Activated CD8-positive, alpha-beta memory T cell treated with anti-CD3 and anti-CD28 coated beads for 48 hours (primary cell): ENCODE data around the gene PLD1.
"Not testable (repeated sequence)": the region's sequence is repeated elsewhere in the genome, so short reads cannot be mapped to it uniquely, and the experiment has no call there.

ENCODE experiments used
- DNase-seq, 3 experiments: peaks; one replicate each; pipeline ENCODE4 v3.0.0-alpha.2; 2020; ENCODE audit warnings: low read depth in 2 of 3, low spot score in 2 of 3

PLD1 gene

DNA sequence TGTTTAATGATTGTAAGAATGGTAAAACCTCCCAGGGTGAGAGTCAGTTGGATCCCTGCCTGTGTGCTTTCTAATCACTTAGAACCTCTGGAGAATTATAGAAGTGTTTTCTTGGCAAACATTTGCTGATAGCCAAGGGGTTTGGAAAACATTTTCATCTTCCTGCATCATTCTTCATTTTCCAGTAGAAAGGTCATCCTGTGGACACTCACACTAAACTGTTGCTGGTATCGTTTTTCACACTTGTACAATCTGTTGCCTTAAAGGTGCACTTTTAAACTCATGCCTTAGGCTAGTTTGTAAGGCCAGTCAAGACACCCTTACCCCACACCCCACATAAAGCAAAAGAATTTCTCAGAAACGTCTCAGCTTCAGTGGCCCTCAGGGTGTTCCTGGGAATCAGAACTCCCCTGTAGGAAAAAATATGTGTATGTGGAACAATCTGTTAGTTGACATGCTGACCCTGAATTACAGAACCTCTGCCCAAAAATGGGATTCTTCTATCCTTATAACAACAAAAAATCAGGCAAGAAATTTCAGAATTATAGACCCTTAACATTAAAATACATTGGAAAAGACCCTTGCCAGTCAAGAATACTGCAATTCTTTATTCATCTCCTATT lies 5.8 kb upstream of the PLD1 start:
- DNase-seq = no peak

- not testable (repeated sequence) for DNase-seq
These were observed 4.4 kb upstream of the PLD1 start for GRCh38 chr3:171814662-171815061.

GRCh38 chr3:171813897-171814460 lies 3.7 kb upstream of the PLD1 start:
- no peak for DNase-seq

- DNase-seq = no peak
These were observed 3.1 kb upstream of the PLD1 start for GRCh38 chr3:171813278-171813896.

DNA sequence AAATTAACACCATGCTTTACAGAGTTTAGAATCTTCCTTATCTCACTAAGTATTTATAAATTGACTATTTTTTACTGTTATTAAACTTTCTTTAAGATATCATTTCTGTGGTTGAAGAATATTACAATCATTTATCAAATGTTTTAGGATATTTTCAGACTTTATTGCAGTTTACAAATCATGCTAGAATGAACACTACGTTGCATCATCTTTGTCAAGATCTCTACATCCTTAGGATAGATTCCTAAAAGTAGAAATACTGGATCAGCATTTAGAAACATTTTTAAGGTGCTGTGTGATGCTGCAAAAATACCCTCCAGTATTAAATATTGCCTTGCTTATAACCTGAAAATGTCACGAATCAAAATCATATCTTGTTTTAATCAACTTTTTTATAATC lies 2.5 kb upstream of the PLD1 start:
- no peak for DNase-seq

DNA sequence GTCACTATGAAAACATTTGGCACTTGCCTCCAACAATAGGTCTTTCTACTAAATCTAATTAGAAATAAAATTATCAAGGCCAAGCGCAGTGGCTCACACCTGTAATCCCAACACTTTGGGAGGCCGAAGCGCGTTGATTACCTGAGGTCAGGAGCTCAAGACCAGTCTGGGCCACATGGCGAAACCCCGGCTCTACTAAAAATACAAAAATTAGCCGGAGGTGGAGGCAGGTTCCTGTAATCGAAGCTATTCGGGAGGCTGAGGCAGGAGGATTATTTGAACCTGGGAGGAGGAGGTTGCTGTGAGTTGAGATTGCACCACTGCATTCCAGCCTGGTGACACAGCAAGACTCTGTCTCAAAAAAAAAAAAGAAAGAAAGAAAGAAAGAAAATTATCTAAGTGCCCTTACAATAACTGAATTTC lies 1.6 kb upstream of the PLD1 start:
- no peak for DNase-seq

- DNase-seq = no peak
These were observed 1.1 kb upstream of the PLD1 start for GRCh38 chr3:171811295-171811912.

GRCh38 chr3:171810629-171811294 lies 479 bp upstream of the PLD1 start:
- no peak for DNase-seq

GRCh38 chr3:171809611-171809860 lies 747 bp downstream of the PLD1 start:
- DNase-seq = no peak

- DNase-seq = no peak
These were observed 2.5 kb downstream of the PLD1 start for GRCh38 chr3:171807806-171808205.

DNA sequence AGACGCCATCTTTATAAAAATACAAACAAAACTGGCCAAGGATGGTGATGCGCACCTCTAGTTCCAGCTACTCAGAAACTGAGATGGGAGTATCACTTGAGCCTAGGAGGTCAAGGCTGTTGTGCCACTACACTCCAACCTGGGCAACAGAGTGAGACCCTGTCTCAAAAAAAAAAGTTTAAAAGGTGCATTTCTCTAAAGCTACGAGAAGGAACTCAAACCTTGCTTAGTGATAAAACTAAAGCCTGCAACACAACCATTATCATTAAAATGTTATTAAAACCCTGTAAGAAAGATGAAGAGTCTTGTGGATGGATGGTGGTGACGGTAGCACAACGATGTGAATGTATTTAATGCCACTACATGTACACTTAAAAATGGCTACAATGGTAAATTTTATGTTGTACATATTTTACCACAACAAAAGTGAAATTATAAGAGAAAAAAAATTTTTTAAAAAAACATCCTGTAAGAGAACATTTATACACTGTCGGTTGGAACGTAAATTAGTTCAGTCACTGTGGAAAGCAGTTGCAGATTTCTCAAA lies 3.1 kb downstream of the PLD1 start:
- DNase-seq = no peak

GRCh38 chr3:171806200-171807128 lies 3.8 kb downstream of the PLD1 start:
- DNase-seq = no peak

GRCh38 chr3:171805687-171806086 lies 4.6 kb downstream of the PLD1 start:
- DNase-seq = no peak

- no peak for DNase-seq
These were observed 5.5 kb downstream of the PLD1 start for GRCh38 chr3:171804618-171805389.

DNA sequence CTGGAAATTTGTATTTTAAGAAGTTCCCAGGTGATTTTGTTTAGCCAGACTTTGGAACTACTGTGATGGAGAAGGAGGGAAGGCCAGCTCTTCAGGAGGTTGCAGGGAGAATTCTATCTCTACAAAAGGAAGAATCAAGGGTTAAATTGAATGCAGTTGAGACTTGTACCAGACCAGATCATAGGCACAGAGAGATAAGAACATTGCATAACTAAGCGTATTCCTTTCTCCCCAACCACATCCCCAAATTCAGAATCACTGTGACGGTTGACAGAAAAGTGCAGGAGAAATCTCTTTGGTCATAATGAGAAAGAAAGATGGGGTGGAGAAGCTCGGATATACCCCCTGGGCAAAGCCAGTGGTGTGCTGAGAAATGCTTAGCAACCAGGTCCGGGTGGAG lies 7.2 kb downstream of the PLD1 start:
- no peak for DNase-seq

- no peak for DNase-seq
These were observed 7.7 kb downstream of the PLD1 start for GRCh38 chr3:171802590-171802956.

GRCh38 chr3:171801738-171802589 lies 8.3 kb downstream of the PLD1 start:
- no peak for DNase-seq

DNA sequence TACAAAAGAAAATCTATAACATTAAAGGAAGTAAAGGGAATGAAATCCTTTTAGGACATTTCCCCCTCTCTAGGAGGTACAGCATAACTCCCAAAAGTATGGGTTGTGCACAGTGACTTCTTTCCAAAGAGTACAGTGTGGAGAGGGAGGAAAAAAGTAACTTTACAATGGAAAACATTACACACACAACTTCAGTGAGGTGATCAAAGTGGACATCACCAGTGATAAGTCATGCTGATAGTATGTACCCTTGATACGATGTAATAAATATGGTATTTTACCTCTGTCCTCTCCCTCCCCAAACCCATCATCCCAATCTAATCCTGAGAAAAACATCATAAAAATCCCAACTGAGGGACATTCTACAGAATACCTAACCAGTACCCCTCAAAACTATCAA lies 10.8 kb downstream of the PLD1 start:
- no peak for DNase-seq

- no peak for DNase-seq
These were observed 12.4 kb downstream of the PLD1 start for GRCh38 chr3:171797873-171798272.
